ENCODE data around the gene CARM1. TPM values are rescaled to one million over a fixed set of nuclear protein-coding genes. Genes with fewer than 3 reads are reported as not detected.

The CARM1 gene
- total and polyA plus RNA-seq, 2 of the 13 experiments (the other 11 are each of a cell fraction or from before 2014, with no cell fraction given), result 27.6 to 55.8 TPM

DNA sequence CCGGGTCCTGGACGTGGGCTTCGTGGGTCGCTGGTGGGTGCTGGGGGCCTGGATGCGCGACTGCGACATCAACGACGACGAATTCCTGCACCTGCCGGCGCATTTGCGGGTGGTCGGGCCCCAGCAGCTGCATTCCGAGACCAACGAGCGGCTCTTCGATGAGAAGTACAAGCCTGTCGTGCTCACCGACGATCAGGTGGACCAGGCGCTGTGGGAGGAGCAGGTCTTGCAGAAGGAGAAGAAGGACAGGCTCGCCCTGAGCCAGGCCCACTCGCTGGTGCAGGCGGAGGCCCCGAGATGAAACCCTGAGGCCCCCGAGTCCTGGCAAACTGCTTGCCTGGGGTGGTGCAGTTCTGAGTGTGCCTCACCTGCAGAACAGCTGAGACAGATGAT is 58.0 kb downstream of the CARM1 start (continued):
- TF ChIP-seq POGZ (CRISPR knock-in tag; IDR thresholded peaks at IDR 0.05) (no peak), ZNF569 (CRISPR knock-in tag; IDR thresholded peaks at IDR 0.05; ENCODE audit: borderline replicate concordance) (no peak), TOPORS (CRISPR knock-in tag; IDR thresholded peaks at IDR 0.05) (no peak), PHB2 (IDR thresholded peaks at IDR 0.05; ENCODE audit: partially characterized antibody) (no peak), ZNF629 (CRISPR knock-in tag; conservative IDR thresholded peaks at IDR 0.05) (no peak), ZNF747 (CRISPR knock-in tag; IDR thresholded peaks at IDR 0.05; ENCODE audit: borderline replicate concordance) (no peak), KLF16 (CRISPR knock-in tag; IDR thresholded peaks at IDR 0.05) (no peak), GLI4 (CRISPR knock-in tag; IDR thresholded peaks at IDR 0.05; ENCODE audit: borderline replicate concordance) (no peak), RELA (CRISPR knock-in tag; IDR thresholded peaks at IDR 0.05) (no peak), ZNF343 (CRISPR knock-in tag; IDR thresholded peaks at IDR 0.05) (0 out of 2 replicates have a peak, but pooled peaks have one; percentile 11), SKIL (CRISPR knock-in tag; IDR thresholded peaks at IDR 0.05; ENCODE audit: borderline replicate concordance) (0 out of 2 replicates have a peak, but pooled peaks have one; percentile 11), ZBTB8A (CRISPR knock-in tag; IDR thresholded peaks at IDR 0.05; ENCODE audit: borderline replicate concordance, low read depth) (no peak)
- TF ChIP-seq, protein P1, sequence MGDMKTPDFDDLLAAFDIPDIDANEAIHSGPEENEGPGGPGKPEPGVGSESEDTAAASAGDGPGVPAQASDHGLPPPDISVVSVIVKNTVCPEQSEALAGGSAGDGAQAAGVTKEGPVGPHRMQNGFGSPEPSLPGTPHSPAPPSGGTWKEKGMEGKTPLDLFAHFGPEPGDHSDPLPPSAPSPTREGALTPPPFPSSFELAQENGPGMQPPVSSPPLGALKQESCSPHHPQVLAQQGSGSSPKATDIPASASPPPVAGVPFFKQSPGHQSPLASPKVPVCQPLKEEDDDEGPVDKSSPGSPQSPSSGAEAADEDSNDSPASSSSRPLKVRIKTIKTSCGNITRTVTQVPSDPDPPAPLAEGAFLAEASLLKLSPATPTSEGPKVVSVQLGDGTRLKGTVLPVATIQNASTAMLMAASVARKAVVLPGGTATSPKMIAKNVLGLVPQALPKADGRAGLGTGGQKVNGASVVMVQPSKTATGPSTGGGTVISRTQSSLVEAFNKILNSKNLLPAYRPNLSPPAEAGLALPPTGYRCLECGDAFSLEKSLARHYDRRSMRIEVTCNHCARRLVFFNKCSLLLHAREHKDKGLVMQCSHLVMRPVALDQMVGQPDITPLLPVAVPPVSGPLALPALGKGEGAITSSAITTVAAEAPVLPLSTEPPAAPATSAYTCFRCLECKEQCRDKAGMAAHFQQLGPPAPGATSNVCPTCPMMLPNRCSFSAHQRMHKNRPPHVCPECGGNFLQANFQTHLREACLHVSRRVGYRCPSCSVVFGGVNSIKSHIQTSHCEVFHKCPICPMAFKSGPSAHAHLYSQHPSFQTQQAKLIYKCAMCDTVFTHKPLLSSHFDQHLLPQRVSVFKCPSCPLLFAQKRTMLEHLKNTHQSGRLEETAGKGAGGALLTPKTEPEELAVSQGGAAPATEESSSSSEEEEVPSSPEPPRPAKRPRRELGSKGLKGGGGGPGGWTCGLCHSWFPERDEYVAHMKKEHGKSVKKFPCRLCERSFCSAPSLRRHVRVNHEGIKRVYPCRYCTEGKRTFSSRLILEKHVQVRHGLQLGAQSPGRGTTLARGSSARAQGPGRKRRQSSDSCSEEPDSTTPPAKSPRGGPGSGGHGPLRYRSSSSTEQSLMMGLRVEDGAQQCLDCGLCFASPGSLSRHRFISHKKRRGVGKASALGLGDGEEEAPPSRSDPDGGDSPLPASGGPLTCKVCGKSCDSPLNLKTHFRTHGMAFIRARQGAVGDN (CRISPR knock-in tag; IDR thresholded peaks at IDR 0.05), result peak; percentile 4; the same call in 1 of the 2 replicates
- TF ChIP-seq, protein P2, sequence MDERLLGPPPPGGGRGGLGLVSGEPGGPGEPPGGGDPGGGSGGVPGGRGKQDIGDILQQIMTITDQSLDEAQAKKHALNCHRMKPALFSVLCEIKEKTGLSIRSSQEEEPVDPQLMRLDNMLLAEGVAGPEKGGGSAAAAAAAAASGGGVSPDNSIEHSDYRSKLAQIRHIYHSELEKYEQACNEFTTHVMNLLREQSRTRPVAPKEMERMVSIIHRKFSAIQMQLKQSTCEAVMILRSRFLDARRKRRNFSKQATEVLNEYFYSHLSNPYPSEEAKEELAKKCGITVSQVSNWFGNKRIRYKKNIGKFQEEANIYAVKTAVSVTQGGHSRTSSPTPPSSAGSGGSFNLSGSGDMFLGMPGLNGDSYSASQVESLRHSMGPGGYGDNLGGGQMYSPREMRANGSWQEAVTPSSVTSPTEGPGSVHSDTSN (CRISPR knock-in tag; IDR thresholded peaks at IDR 0.05), result no peak
- TF ChIP-seq, protein P3, sequence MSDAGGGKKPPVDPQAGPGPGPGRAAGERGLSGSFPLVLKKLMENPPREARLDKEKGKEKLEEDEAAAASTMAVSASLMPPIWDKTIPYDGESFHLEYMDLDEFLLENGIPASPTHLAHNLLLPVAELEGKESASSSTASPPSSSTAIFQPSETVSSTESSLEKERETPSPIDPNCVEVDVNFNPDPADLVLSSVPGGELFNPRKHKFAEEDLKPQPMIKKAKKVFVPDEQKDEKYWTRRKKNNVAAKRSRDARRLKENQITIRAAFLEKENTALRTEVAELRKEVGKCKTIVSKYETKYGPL (CRISPR knock-in tag; IDR thresholded peaks at IDR 0.05), result no peak
